H1 (cell line): Measurements from ENCODE around the gene CFAP298.

ENCODE experiments used
- BRCA1 ChIP-seq: IDR thresholded peaks from 2 replicates; pipeline ENCODE4 v1.6.1; 2012; ENCODE audit warnings: low read depth, low read length, improper control_type of control experiment
- SRF ChIP-seq: IDR thresholded peaks from 2 replicates; pipeline ENCODE4 v1.6.1; 2011; ENCODE audit warnings: mild to moderate bottlenecking, low read depth, low read length, moderate library complexity
- TF ChIP-seq, protein P1 (sequence below): IDR thresholded peaks from 2 replicates; pipeline ENCODE4 v1.6.1; 2011; ENCODE audit warnings: low read depth, mild to moderate bottlenecking, low read length; ENCODE audit not compliant: insufficient read depth

DNA sequence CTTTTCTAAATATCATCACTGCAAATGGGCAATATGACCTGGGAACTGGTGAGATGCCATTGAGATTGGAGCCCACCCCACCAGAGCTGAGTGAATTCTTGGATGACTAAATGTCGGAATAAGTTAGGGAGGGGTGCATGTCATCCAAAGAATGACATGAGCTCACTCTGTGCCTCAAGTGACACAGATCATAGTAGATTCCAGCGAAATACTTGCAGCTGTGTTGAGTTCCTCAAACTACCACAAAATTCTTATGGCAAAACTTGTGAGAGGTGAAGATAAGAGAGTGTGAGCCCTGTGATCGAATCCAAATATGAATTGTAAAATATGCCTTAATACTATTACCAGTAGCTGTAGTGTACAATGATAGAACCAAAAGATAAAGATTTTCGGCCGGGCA, 24.5 kb downstream of the CFAP298 start:
- TF ChIP-seq, protein P1, sequence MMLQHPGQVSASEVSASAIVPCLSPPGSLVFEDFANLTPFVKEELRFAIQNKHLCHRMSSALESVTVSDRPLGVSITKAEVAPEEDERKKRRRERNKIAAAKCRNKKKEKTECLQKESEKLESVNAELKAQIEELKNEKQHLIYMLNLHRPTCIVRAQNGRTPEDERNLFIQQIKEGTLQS = no peak
- TF ChIP-seq SRF (no peak), BRCA1 (no peak)
